Transverse colon (tissue), 3 donors: ENCODE data around the gene PAX9.

Source experiments
- POLR2A ChIP-seq: fragments of 450-650 bp; IDR thresholded peaks from one replicate; pipeline ENCODE4 v1.6.1; 2016; ENCODE audit warnings: antibody characterized with exemption, mild to moderate bottlenecking, moderate library complexity
- TF ChIP-seq, protein P1 (sequence below), 5 experiments: fragments of 200-600 bp in 3 of 5; fragments of 450-650 bp in 2 of 5; sonication (generic) in 3 of 5; IDR thresholded peaks; 1 replicate in 2 of 5; 2 replicates in 3 of 5; pipeline ENCODE4 v1.5.1; 2016 to 2017; ENCODE audit warnings: antibody characterized with exemption in 5 of 5, inconsistent platforms in 3 of 5, mild to moderate bottlenecking in 2 of 5, moderate library complexity in 1 of 5

DNA sequence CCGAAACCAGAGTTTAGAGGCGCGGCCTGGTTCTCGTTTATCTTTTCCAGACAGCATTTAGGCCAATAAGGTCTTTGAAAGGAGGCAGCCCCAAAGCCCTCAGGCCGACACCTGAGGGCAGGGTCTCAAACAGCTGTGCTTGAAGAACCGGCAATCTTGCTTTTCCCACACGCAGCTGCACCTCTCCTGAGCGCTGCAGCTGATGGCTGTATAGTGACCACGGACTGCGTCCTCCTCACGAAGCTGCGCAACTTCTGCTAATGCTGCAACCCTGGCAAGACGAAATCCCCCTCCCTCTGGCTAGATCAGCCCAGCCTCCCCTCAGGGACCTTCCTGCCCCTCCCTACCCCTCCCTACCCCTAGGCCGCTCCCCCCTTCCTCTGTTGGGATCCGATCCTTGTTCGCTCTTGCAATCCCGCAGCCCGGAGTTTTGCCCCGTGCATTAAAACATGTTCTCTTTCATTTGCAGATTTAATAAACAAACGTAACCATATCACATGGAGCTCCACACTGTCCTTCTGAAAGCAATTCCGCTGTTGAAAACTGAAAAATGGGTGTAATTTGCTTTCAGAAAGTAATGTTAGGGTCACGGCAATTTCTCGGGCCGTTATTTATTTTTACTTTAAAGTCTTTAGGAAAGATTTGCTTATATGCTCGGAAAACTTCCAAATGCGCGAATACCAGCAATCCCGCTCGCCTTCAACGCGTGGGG lies 4.8 kb upstream of the PAX9 start:
- TF ChIP-seq, protein P1, sequence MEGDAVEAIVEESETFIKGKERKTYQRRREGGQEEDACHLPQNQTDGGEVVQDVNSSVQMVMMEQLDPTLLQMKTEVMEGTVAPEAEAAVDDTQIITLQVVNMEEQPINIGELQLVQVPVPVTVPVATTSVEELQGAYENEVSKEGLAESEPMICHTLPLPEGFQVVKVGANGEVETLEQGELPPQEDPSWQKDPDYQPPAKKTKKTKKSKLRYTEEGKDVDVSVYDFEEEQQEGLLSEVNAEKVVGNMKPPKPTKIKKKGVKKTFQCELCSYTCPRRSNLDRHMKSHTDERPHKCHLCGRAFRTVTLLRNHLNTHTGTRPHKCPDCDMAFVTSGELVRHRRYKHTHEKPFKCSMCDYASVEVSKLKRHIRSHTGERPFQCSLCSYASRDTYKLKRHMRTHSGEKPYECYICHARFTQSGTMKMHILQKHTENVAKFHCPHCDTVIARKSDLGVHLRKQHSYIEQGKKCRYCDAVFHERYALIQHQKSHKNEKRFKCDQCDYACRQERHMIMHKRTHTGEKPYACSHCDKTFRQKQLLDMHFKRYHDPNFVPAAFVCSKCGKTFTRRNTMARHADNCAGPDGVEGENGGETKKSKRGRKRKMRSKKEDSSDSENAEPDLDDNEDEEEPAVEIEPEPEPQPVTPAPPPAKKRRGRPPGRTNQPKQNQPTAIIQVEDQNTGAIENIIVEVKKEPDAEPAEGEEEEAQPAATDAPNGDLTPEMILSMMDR (IDR thresholded peaks at IDR 0.05), result no peak
- no peak for TF ChIP-seq POLR2A
